Measurements from ENCODE around the gene STUB1. TPM values are rescaled to one million over a fixed set of nuclear protein-coding genes. Genes with fewer than 3 reads are reported as not detected.

The STUB1 gene
- total RNA-seq, 6 experiments from 2014 or later: 128 to 161 (median 141) TPM

- Mint-ChIP-seq H3K27ac (no peak overlapping the region), H3K36me3 (ENCODE audit: low read depth) (no peaks in the 10 kb centered on the region), H3K9me3 (no peaks in the 10 kb centered on the region), H3K4me1 (ENCODE audit: low read depth) (peaks cover 9% of the 10 kb centered on the region; the same call in 1 of the 2 replicates), H3K4me3 (no peak overlapping the region), H3K27me3 (ENCODE audit: insufficient read depth) (peaks cover 30% of the 10 kb centered on the region)
- TF ChIP-seq, protein P1, sequence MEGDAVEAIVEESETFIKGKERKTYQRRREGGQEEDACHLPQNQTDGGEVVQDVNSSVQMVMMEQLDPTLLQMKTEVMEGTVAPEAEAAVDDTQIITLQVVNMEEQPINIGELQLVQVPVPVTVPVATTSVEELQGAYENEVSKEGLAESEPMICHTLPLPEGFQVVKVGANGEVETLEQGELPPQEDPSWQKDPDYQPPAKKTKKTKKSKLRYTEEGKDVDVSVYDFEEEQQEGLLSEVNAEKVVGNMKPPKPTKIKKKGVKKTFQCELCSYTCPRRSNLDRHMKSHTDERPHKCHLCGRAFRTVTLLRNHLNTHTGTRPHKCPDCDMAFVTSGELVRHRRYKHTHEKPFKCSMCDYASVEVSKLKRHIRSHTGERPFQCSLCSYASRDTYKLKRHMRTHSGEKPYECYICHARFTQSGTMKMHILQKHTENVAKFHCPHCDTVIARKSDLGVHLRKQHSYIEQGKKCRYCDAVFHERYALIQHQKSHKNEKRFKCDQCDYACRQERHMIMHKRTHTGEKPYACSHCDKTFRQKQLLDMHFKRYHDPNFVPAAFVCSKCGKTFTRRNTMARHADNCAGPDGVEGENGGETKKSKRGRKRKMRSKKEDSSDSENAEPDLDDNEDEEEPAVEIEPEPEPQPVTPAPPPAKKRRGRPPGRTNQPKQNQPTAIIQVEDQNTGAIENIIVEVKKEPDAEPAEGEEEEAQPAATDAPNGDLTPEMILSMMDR (IDR thresholded peaks at IDR 0.05): no peak
- no peak for DNase-seq
Observed at GRCh38 chr16:694187-694862, 14.1 kb downstream of the STUB1 start.

DNA sequence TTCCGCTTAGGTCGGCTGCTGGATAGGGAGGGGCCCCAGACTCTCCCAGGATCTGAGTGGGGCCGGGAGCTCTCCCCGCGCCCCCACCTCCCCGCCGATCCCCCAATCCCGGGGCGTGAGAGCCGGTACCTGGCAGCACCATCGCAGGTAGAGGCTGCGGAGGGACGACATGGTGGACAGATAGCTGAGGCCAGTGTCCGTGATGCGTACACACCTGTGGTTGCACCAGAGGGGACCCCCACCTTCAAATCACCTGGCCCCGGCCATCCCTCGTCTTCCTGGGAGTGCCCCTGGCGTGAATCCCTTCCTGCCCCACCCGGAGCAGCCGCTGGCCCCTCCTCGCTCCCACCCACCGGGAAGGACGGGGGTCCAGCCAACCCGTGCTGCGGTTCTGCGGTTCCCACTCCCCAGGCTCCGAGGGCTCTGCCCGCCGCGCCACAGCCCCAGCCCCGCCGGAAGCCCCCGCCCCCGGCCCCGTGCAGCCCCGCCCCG is 14.7 kb downstream of the STUB1 start:
- H3K27ac Mint-ChIP-seq: no peak overlapping the region
- H3K27me3 Mint-ChIP-seq (ENCODE audit: insufficient read depth): peaks cover 27% of the 10 kb centered on the region
- no peaks in the 10 kb centered on the region for H3K9me3 Mint-ChIP-seq

GRCh38 chr16:695355-696089 is 15.3 kb downstream of the STUB1 start:
- TF ChIP-seq, protein P1 (IDR thresholded peaks at IDR 0.05): no peak
- Mint-ChIP-seq H3K9me3 (no peaks in the 10 kb centered on the region), H3K4me3 (no peak overlapping the region), H3K4me1 (ENCODE audit: low read depth) (0 out of 2 replicates have a peak, but pooled peaks cover 6% of the 10 kb centered on the region), H3K27me3 (ENCODE audit: insufficient read depth) (peaks cover 27% of the 10 kb centered on the region), H3K36me3 (ENCODE audit: low read depth) (no peaks in the 10 kb centered on the region), H3K27ac (no peak overlapping the region)
- no peak for DNase-seq

More for the DNA sequence above, 14.7 kb downstream of the STUB1 start:
- H3K4me1 Mint-ChIP-seq (ENCODE audit: low read depth): 0 out of 2 replicates have a peak, but pooled peaks cover 6% of the 10 kb centered on the region
- no peaks in the 10 kb centered on the region for H3K36me3 Mint-ChIP-seq (ENCODE audit: low read depth)
- DNase-seq: no peak
- TF ChIP-seq, protein P1 (IDR thresholded peaks at IDR 0.05): no peak
- H3K4me3 Mint-ChIP-seq: no peak overlapping the region

DNA sequence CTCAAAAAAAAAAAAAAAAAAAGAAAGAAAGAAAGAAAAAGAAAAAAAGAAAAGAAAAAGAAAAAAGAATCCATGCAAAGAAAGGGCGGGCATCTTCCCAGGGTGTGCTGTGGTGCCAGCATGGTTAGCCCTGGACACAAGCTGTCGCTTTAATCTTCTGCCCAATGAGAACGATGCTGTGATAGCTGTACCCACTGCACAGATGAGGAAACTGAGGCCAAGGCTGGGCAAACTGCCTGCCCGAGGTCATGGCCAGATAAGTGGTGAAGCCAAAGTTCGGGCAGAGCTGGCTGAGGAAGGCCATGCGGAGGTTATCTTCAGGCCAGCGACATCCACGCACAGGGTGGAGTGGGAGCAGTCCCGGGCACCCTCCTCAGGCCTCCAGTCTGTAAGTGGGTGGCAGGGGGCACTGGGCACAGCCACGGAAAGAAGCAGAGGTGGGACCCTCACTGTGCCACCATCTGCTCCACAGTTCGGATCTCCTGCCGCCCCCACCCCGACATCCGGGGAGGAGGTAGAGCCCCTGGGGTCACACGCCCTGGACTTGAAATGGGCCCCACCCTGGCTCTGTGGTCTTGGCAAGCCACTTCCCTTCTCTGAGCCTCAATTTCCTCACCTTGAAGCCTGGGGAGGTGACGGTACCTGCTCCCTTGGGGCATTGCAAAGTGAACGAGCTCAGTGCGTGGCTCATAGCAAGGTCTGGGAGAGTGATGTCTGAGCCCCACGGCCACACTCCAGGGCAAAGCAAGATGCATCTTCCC is 18.9 kb downstream of the STUB1 start:
- peaks cover 35% of the 10 kb centered on the region for H3K27me3 Mint-ChIP-seq (ENCODE audit: insufficient read depth)
- DNase-seq: no peak
- no peak overlapping the region for H3K4me3 Mint-ChIP-seq
- TF ChIP-seq, protein P1 (IDR thresholded peaks at IDR 0.05): no peak
- H3K36me3 Mint-ChIP-seq (ENCODE audit: low read depth): no peaks in the 10 kb centered on the region
- H3K9me3 Mint-ChIP-seq: no peaks in the 10 kb centered on the region
- no peaks in the 10 kb centered on the region for H3K4me1 Mint-ChIP-seq (ENCODE audit: low read depth)
- H3K27ac Mint-ChIP-seq: no peak overlapping the region

All from HFFc6 (cell line).